SK-N-MC (cell line): ENCODE data around the gene ARHGEF10L.

ENCODE experiments used
- DNase-seq: peaks from one replicate; pipeline ENCODE4 v3.0.0-alpha.2; 2011; ENCODE audit warnings: low read depth, low spot score
- H3K27ac ChIP-seq: fragments of 200-600 bp; sonication (generic); 2 replicates; pipeline ENCODE4 v1.5.1; 2016; ENCODE audit warnings: mixed run types
- H3K36me3 ChIP-seq: fragments of 200-600 bp; sonication (generic); 2 replicates; pipeline ENCODE4 v1.6.1; 2017; ENCODE audit warnings: antibody characterized with exemption, low read length, mixed read lengths; ENCODE audit not compliant: insufficient read depth
- H3K4me3 ChIP-seq: fragments of 200-600 bp; sonication (generic); 2 replicates; pipeline ENCODE4 v1.5.1; 2016
- H3K9ac ChIP-seq: fragments of 200-600 bp; sonication (generic); 2 replicates; pipeline ENCODE4 v1.8.0; 2017; ENCODE audit warnings: mixed run types, mixed read lengths; ENCODE audit not compliant: insufficient read length
- H3K9me3 ChIP-seq: fragments of 200-600 bp; sonication (generic); 2 replicates; pipeline ENCODE4 v1.6.1; 2017; ENCODE audit warnings: low read depth, mild to moderate bottlenecking, antibody characterized with exemption, low read length, moderate library complexity, mixed read lengths
- EZH2 ChIP-seq: fragments of 200-600 bp; sonication (generic); IDR thresholded peaks from one replicate; pipeline ENCODE4 v1.6.1; 2017; ENCODE audit warnings: antibody characterized with exemption
- FOXP2 ChIP-seq: optimal IDR thresholded peaks from 2 replicates; pipeline ENCODE3; 2011; ENCODE audit warnings: mild to moderate bottlenecking, moderate library complexity; ENCODE audit not compliant: insufficient read depth; ENCODE audit errors: extremely low read length, control extremely low read depth
- POLR2AphosphoS5 ChIP-seq: IDR thresholded peaks from 2 replicates; pipeline ENCODE4 v1.6.1; 2012; ENCODE audit warnings: mild to moderate bottlenecking, low read depth, low read length, borderline replicate concordance

ARHGEF10L gene

DNA sequence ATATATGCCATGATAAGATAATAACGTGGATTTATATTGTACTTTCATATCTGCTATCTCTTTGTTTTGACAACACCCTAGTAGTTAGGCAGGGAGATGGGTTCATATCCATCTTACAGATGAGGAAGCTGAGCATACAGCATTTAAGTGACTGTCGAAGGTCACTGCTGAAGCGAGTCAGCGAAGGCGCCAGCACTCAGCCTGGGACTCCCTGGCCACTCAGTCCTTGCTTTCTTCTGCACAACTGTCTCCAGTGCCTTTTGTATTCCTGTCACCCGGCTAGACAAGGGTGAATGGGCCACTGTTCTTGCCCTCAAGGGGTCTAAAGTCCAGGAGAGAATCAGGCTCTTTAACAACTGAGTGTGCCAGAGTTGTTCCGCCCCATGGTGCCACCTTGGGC is 3.1 kb downstream of the ARHGEF10L start:
- Histone ChIP-seq H3K9me3 (no peaks in the 10 kb centered on the region), H3K36me3 (no peaks in the 10 kb centered on the region), H3K9ac (no peak overlapping the region), H3K4me3 (no peak overlapping the region), H3K27ac (no peak overlapping the region)
- no peak for DNase-seq
- TF ChIP-seq POLR2AphosphoS5: no peak
- TF ChIP-seq FOXP2: no peak
- TF ChIP-seq EZH2: no peak

DNA sequence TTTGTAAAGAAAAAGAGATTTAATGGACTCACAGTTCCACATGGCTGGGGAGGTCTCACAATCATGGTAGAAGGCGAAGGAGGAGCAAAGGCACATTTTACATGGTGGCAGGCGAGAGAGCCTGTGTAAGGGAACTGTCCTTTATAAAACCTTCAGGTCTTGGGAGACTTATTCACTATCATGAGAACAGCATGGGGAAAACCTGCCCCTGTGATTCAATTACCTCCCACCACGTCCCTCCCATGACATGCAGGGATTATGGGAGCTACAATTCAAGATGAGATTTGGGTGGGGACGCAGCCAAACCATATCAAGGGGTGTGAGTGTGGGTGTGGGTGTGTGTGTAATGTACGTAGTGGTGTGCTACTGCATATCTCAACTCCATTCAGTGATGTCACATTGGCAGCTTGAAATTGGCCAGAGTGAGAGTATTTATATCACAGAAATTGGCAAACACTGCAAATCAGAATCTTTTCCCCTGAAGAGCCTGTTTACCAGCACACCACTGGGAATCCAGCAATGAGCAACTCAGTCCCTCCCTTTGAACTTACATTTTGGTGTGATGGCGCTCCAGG is 5.4 kb downstream of the ARHGEF10L start:
- no peak overlapping the region for H3K9ac ChIP-seq
- TF ChIP-seq FOXP2 (no peak), EZH2 (no peak), POLR2AphosphoS5 (no peak)
- no peaks in the 10 kb centered on the region for H3K36me3 ChIP-seq
- no peak overlapping the region for H3K27ac ChIP-seq
- no peaks in the 10 kb centered on the region for H3K9me3 ChIP-seq
- DNase-seq: no peak
- no peak overlapping the region for H3K4me3 ChIP-seq

- DNase-seq: no peak
- no peak overlapping the region for H3K27ac ChIP-seq
- no peak for TF ChIP-seq POLR2AphosphoS5
- TF ChIP-seq FOXP2: no peak
- TF ChIP-seq EZH2: no peak
- no peaks in the 10 kb centered on the region for H3K9me3 ChIP-seq
- H3K4me3 ChIP-seq: no peak overlapping the region
- no peaks in the 10 kb centered on the region for H3K36me3 ChIP-seq
- H3K9ac ChIP-seq: no peak overlapping the region
Observed at GRCh38 chr1:17545356-17545755, 5.9 kb downstream of the ARHGEF10L start.

DNA sequence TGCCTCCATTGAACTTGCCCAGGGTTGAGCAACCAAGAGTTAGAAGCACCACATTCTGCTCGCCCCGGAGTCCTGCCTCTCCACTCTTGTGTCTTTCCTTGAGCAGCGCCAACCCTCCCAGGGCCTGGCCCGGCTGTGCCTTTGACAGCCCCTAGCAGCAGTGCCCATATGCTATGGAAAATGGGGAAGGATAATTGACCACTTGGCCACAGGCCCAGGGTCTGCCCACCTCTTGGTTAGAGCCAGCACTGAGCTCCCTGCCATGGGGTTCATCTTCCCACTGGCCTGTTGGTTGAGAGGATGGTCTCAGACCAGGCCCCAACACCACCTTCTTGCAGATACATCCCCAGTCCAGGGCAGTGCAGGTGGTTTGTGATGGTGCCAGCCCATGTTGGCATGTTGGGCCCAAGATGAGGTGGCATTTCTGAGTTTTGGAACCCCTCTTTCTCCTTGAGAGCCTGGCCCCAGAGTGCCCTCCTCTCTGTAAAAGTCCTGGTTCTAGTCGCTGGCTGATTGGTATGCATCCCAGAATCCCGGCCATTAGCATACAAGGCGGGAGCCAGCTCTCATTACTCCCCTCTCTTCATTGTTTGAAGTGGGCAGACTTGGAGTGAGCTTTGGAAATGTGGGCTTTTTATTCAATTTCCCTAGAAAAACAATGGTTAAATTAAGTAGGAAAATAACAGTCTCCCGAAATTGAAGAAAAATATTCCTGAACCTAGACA is 7.6 kb downstream of the ARHGEF10L start:
- DNase-seq: no peak
- Histone ChIP-seq H3K36me3 (no peaks in the 10 kb centered on the region), H3K9ac (no peak overlapping the region), H3K4me3 (no peak overlapping the region), H3K27ac (no peak overlapping the region), H3K9me3 (no peaks in the 10 kb centered on the region)
- TF ChIP-seq FOXP2 (no peak), POLR2AphosphoS5 (no peak), EZH2 (no peak)

GRCh38 chr1:17549384-17549783 is 9.9 kb downstream of the ARHGEF10L start:
- H3K9me3 ChIP-seq: no peaks in the 10 kb centered on the region
- TF ChIP-seq POLR2AphosphoS5 (no peak), EZH2 (no peak), FOXP2 (no peak)
- no peak for DNase-seq
- H3K9ac ChIP-seq: no peak overlapping the region
- no peak overlapping the region for H3K4me3 ChIP-seq
- no peak overlapping the region for H3K27ac ChIP-seq
- H3K36me3 ChIP-seq: no peaks in the 10 kb centered on the region

DNA sequence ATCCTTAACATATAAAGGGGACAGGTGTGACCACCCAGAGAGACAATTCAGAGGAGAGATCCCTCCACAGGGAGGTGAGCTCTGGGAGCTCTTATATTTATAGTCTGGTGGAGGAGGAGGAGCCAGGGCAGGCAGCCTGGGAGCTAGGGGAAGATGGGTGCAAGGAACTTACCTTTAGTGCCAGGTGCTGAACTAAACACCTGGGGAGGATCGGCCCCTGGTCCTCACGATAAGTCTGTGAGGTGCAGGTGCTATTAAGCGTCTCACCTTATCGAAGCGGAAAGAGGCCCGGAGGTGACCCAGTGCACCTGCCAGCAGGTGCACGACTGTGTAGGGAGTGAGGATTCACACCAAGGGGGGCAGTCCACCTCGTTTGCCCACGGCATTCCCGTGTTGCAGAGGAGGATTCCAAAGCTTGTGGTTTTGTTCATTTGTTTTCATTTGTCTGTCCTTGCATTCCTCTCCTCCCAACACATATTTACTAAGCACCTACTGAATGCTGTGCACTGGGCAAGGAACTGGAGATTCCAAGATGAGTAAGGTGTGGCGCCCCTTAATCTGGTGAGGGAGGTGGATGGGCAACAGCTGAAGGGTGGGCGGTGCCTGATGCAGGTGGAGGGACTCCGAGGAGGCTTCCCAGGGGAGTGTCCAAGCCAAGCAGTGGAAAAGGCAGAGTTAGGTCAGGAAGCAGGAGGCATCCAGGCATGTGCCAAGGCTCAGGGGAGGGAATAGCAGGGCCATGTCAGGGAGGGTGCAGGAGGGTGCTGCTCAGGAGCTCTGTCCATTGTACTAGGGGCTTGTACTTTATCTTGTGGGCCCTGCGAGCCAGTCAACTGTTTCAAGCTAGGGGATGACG is 11.5 kb downstream of the ARHGEF10L start:
- H3K9me3 ChIP-seq: no peaks in the 10 kb centered on the region
- no peaks in the 10 kb centered on the region for H3K36me3 ChIP-seq
- no peak overlapping the region for H3K9ac ChIP-seq
- TF ChIP-seq POLR2AphosphoS5: no peak
- no peak for TF ChIP-seq FOXP2
- TF ChIP-seq EZH2: no peak
- DNase-seq: no peak
- H3K27ac ChIP-seq: no peak overlapping the region
- no peak overlapping the region for H3K4me3 ChIP-seq

GRCh38 chr1:17551755-17552234 is 12.3 kb downstream of the ARHGEF10L start:
- no peak overlapping the region for H3K4me3 ChIP-seq
- TF ChIP-seq EZH2: no peak
- TF ChIP-seq FOXP2: no peak
- TF ChIP-seq POLR2AphosphoS5: no peak
- no peak overlapping the region for H3K9ac ChIP-seq
- H3K9me3 ChIP-seq: no peaks in the 10 kb centered on the region
- H3K36me3 ChIP-seq: no peaks in the 10 kb centered on the region
- no peak for DNase-seq
- no peak overlapping the region for H3K27ac ChIP-seq
